Anterior cingulate cortex (tissue), 58 donors: ENCODE results near the gene TSPAN10.
A peak's percentile ranks its signal among the peaks of the same experiment; 100 is the strongest.

ENCODE experiments used
- DNase-seq, 58 donors: peaks; one replicate each; lab custom pipeline; 2025; lab: John Stamatoyannopoulos, UW

Gene TSPAN10

DNA sequence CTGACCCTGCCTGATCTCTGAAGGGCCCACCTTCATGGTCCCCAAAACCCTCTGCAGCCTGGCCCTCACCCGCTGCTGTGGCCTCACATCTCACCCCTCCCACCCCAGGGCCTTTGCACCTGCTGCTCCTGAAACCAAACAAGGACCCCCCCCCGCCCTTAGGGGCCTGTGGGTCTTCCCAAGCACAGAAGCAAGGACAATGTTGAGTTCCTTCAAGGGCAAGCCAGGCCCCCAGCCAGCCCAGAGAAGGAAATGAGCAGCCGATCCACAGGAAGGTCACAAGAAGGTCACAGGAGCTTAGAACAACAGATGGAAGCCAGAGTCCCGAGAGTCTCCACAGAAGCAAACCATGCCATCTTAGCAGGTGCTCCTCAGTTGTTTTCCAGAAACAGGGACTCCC is 19.8 kb downstream of the TSPAN10 start:
- DNase-seq: no peak

DNA sequence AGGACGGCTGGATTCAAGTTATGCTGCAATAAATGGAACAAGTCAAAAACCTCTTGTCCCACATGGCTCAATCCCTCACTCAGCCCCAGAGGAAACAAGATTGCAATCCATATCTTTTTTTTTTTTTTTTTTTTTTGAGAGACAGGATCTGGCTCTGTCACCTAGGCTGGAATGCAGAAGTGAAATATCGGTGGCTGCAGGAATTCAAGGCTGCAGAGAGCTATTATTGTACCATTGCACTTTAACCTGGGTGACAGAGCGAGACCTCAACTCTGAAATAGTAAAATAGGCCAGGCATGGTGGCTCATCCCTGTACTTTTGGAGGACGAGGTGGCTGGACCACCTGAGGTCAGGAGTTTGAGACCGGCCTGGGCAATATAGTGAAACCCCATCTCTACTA is 22.0 kb downstream of the TSPAN10 start:
- no peak for DNase-seq

DNA sequence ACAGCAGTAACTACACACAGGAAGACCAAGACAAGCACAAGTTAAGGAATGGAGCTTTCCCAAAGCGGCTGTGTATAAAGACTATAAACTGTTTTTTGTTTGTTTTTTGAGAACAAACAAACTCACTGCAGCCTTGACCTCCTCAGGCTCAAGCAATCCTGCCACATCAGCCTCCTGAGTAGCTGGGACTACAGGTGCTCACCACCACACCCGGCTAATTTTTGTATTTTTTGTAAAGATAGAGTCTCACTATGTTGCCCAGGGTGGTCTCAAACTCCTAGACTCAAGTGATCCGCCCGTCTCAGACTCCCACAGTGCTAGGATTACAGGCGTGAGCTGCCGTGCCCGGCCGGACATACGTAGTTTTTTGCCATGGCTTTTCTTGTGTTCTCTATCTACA is 23.4 kb downstream of the TSPAN10 start:
- DNase-seq: no peak

- DNase-seq: no peak
These were observed 25.0 kb downstream of the TSPAN10 start for GRCh38 chr17:81662002-81662401.

- no peak for DNase-seq
These were observed 27.1 kb downstream of the TSPAN10 start for GRCh38 chr17:81664051-81664470.

DNA sequence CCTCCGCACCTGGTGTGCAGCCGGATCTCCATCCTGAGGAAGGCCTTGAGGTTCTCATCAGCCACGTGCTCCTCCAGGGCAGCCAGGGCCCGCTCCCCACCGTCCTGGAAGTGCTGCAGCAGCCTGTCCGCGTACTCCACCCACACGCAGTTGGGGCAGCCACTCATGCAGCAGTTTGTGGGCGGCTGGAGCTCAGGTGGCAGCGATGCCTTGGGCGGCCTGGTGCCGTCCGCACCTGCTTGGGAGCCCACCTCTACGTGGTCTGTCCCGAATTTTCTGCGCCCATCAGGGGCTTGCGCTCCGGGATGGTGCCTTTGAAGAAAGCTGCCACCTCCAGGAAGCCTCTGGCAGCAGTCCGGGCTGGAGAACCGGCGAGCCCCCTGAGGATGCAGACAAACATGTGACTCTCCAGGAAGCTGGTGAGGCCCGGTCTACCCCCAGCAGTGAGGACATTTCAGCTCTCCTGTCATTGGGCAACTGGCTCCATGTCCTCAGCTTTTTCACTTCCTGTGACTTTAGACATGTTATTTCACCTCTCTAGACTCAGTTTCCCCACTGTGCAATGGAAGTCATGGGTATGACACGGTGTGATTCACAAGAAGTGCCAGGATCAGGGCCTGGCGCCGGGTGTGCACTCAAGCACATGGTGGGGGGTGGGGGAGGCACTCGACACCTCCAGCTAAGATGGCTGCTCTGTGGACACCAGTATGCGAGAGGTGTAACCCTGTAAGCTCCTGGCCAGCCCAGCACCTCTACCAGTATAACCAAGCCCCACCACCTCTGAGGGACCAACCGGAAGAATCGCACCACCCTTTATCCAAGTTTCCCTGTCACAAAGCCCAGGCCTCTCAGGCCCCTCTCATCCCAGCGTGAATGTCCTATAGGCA is 28.5 kb downstream of the TSPAN10 start:
- DNase-seq: peak in 2 of 58 donors; percentile 12 to 22

GRCh38 chr17:81666092-81666341 is 29.0 kb downstream of the TSPAN10 start:
- peak in 2 of 58 donors; percentile 39 to 43 for DNase-seq

DNA sequence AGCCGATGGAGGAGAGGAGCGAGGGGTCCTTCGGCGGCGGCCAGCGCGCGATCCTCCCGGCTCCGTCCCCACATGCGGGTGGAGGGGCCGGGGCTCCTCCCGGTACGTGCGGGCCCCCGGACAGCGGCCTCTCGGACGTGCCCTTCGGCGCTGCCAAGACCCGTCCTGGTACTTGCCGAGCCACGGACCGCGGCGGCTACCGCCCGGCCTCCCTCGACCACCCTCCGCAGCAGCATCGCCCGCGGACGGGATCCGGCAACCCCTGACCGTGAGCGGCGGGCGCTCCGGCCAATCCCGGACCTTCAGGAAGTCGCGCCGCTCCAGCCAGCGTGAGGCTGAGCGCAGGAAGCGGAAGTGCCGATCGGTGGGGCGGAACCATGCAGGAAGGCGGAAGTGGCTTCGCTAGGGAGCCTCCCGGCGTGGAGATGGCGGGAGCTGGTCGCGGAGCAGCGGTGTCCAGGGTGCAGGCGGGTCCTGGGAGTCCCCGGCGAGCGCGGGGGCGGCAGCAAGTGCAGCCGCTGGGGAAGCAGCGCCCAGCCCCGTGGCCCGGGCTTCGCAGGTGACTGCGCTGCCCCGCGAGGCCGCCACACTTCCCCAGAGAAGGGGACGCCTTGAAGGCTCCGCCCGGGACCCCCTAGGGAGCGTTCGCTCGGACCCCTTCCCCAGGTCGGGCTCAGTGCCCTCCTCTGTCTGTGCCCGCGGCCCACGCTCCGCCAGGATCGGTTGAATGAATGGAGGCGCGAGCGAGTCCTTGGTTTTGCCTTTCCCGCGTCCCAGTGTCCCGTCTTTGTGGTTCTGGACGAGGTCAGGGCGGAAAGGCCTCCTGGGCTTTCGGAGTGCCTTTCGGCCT is 29.6 kb downstream of the TSPAN10 start, which contains the start of the genes CCDC137 and OXLD1:
TSS of gene CCDC137 (plus strand) at position 396 of the 850 bp plus-strand sequence. CDS start at position 426, 30 bp downstream.
TSS of gene OXLD1 (minus strand) at position 264 of the 850 bp plus-strand sequence. CDS start at position 236, 28 bp downstream.
- peak; percentile 53 to 97 (median 93) for DNase-seq

- DNase-seq: no peak
These were observed 30.8 kb downstream of the TSPAN10 start for GRCh38 chr17:81667754-81668153.

DNA sequence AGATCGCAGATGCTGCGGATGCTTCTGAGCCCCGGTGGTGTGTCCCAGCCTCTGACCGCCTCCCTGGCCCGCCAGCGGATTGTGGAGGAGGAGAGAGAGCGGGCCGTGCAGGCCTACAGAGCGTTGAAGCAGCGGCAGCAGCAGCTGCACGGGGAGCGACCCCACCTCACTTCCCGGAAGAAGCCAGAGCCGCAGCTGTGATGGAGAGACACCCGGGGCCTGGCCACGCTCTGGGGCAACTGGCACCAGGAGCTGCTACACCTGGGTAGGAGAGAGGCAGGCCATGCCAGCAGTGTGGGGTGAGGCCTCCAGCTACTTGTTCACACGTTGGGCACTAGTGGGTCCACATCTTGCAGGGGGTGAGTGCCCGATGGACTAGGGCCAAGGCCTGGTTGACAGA is 35.5 kb downstream of the TSPAN10 start:
- DNase-seq: no peak

DNA sequence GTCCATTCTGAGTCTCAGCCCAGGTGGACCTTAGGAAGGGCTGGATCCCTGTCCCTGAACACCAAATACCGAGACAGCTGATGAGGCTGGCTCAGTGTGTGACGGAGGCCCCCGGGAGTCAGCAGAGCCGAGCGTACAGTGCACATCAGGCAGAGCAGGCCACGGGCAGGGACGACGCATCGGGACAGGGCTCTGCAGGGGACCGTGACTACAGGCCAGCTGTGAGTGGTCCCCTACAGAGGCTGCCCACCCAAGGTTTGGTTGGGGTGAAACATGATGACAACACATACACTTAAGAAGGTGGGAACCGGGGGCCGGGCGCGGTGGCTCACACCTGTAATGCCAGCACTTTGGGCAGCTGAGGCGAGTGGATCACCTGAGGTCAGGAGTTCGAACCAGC is 36.0 kb downstream of the TSPAN10 start:
- no peak for DNase-seq

- DNase-seq: no peak
These were observed 36.7 kb downstream of the TSPAN10 start for GRCh38 chr17:81673561-81674258.

GRCh38 chr17:81675515-81676221 is 38.7 kb downstream of the TSPAN10 start:
- peak in 16 of 58 donors; percentile 4 to 44 (median 31) for DNase-seq

DNA sequence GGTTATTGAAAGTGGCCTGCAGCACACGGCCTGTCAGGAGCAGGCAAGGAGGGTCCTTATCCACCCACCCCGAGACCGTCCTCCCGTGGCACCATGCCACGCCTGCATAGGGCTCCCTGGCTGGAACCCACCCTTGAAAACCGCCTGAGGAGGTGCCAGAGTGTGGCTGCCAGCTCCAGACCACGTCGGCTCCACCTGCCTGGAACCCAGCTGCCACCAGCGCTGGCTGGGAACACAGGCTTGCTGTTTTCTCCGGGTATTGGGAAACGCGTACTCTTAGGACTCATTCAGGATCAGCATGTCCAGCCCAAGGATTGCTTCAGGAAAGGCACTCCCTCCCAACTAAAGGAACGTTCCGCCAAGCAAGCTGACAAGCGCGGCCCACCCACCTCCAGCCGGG is 39.9 kb downstream of the TSPAN10 start:
- peak in 3 of 58 donors; percentile 22 to 37 (median 33) for DNase-seq

GRCh38 chr17:81680150-81680549 is 43.2 kb downstream of the TSPAN10 start:
- DNase-seq: no peak

- peak in 6 of 58 donors; percentile 9 to 44 (median 20) for DNase-seq
These were observed 44.7 kb downstream of the TSPAN10 start for GRCh38 chr17:81681672-81682071.

DNA sequence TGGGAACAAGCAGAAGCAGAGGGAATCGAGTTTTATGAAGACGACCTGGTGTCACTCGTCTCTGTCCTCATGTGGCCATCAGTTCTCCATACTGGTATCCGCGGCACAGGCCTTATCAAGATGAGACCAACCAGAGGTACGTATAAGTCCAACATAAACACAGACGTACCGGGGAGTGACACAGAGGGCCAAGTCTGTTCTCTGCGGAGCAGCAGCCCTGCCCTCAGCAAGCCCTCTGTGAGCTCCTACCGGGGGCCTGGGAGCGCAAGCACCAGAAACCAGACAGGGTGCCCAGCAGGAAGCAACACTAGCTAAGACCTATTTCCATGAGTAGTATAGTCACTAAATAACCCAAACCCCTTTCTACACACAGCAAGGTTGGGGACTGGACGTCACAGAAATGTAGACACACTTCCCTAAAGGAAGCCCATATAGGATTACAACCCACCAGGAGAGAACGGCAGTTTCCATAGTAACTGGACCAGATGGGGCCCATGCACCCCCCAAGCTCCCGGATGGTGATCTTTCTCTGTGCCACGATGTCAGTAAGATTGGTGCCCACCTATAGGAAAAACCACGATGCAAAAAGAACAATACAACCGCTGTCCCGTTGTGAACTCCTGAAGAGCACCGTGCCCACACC is 45.7 kb downstream of the TSPAN10 start:
- peak in 2 of 58 donors; percentile 18 to 32 for DNase-seq

DNA sequence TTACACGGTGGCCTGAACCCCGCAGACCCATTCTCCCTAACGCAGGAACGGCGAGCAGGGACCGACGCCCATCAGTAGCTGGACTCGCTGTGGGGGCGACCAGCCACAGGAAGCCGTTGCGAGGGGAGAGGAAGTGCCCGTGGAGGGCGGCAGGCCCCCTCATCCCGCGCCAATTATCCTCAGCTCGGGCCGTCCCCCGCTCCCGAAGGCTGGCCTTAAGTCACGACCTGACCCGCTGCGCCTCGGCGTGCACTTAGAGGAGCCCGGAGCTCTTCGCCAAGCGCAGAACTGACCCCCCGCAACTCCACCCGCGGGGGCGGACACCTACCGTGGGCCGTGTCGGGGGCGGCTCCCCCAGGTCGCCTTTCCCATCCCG is 46.2 kb downstream of the TSPAN10 start:
- DNase-seq: peak in 3 of 58 donors; percentile 27 to 39 (median 39)
